GM10248 (cell line): ENCODE measurements around the gene MRPL2.

Source experiments
- CTCF ChIA-PET: fragments of 300-600 bp; sonication (Branson Sonifier 250); formaldehyde crosslinking; extraction: SDS; loops from one replicate; lab custom pipeline; 2021; ENCODE audit warnings: antibody characterized with exemption; lab: Yijun Ruan, JAX
- POLR2A ChIA-PET: fragments of 350-650 bp; sonication (Branson Sonifier 250); formaldehyde crosslinking; extraction: SDS; loops from one replicate; lab custom pipeline; 2020; ENCODE audit warnings: antibody characterized with exemption; lab: Yijun Ruan, JAX
- DNase-seq: peaks from one replicate; pipeline ENCODE4 v3.0.0; 2012; ENCODE audit errors: extremely low spot score
- TF ChIP-seq, protein P1 (sequence below): IDR thresholded peaks from 2 replicates; pipeline ENCODE4 v1.5.1; 2012; ENCODE audit warnings: mild to moderate bottlenecking, low read depth; ENCODE audit errors: extremely low read depth, missing control alignments, control extremely low read depth

MRPL2 gene

DNA sequence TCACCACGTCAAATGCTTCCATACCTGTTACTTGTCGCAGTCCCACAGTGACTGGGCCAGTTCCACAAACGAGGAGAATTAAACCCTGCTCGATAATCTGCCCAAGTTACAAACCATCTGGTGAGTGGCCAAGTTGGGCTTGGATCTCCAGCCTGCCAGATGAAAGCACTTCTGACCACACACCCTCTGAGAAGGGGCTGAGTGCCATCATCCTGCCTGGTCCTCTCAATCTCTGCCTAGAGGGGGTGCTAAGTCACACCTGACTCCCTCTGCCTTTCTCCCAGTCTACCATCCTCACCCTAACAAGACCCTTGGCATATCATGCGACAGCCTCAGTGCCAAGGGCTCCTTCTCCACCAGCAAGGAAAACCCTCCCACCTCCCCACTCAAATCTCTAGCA lies 22.0 kb downstream of the MRPL2 start:
- CTCF ChIA-PET, result interaction anchor here (2.7 kb wide), 1 partner anchor 106 kb away, joined by 8 read pairs; no protein-coding TSS in a partner anchor
- POLR2A ChIA-PET, result interaction anchor here (0.6 kb wide), 1 partner anchor 14 kb away, joined by 4 read pairs; no protein-coding TSS in a partner anchor
- TF ChIP-seq, protein P1, sequence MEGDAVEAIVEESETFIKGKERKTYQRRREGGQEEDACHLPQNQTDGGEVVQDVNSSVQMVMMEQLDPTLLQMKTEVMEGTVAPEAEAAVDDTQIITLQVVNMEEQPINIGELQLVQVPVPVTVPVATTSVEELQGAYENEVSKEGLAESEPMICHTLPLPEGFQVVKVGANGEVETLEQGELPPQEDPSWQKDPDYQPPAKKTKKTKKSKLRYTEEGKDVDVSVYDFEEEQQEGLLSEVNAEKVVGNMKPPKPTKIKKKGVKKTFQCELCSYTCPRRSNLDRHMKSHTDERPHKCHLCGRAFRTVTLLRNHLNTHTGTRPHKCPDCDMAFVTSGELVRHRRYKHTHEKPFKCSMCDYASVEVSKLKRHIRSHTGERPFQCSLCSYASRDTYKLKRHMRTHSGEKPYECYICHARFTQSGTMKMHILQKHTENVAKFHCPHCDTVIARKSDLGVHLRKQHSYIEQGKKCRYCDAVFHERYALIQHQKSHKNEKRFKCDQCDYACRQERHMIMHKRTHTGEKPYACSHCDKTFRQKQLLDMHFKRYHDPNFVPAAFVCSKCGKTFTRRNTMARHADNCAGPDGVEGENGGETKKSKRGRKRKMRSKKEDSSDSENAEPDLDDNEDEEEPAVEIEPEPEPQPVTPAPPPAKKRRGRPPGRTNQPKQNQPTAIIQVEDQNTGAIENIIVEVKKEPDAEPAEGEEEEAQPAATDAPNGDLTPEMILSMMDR, result no peak
- no peak for DNase-seq

DNA sequence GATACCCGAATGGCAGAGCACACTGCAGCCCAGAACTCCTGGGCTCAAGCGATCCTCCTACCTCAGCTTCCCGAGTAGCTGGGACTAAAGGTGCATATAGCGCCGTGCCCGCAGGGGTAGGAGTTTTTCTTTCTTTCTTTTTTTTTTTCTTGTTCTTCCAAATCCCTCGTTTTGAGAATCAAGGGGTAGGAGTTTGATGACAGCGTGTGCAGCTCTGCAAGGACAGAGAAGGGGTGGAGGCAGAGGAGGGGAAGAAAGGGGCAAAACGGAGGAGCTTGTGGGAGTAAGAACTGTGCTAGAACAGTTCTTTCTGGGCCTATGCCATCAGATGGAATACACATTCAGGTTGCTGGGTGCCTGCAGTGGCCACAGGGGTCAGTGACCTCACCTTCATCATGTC lies 22.5 kb downstream of the MRPL2 start:
- no peak for DNase-seq
- ChIA-PET POLR2A (no interaction called here), CTCF (interaction anchor here (2.7 kb wide), 1 partner anchor 107 kb away, joined by 8 read pairs; no protein-coding TSS in a partner anchor)
- TF ChIP-seq, protein P1, result no peak

DNA sequence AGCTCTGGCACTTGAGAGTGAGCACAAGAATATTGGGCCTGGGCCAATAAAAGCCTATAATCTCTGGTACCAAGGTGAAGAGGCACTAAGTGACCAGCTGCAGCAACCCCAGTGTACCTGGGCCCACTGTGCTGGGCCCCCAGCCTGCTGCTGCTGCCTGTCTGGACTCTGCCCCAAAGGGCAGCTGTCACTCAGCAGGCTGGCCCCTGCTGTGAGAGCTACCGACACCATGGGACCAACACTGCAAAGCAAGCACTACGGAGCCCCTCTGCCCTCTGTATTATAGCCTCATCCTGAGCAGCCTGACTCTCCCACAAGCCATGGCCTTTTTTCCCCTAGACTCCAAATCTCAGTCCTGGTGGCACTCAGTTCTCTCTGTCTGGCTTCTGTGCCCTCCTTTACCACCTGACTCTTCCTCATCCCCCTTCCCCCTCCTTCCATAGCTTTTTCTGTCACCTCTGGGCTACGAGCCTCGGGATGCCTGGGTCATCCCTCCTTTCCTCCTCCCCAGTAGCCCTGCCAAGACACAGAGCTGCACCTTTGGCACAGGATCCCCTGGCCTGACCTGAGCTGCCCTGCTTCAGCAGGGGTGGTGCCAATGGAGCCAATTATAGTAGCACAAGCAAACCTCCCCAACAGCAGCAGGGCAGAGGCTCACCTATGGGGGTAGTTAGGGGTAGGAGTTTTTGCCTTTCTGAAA lies 23.6 kb downstream of the MRPL2 start:
- CTCF ChIA-PET, result interaction anchor here (1.0 to 2.7 kb wide), 3 partner anchors 9 to 156 kb away, joined by 3 to 8 read pairs (median 4); partner anchors contain the start of gene RPL7L1
- no peak for DNase-seq
- POLR2A ChIA-PET, result interaction anchor here (0.5 to 0.6 kb wide), 2 partner anchors 38 to 240 kb away, joined by 3 to 4 read pairs; no protein-coding TSS in a partner anchor
- TF ChIP-seq, protein P1, result no peak

DNA sequence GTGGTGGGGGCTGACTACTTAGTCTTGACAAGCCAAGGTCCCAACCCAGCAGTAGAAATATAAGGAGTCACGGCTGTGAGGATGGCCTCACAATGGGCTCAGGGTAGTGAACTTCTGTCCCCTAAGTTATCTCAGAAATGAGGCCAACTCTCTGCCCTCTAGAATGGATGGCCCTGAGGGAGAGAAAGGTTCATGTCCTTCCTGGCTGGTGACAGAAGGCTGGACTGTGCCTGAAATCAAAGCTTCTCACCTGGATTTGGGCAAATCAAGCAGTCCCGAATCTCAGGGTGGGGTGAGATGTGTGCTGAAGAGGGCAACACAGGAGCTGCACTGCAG lies 25.1 kb downstream of the MRPL2 start:
- TF ChIP-seq, protein P1, result no peak
- DNase-seq, result no peak
- ChIA-PET POLR2A (interaction anchor here (1.6 kb wide), 1 partner anchor 20 kb away, joined by 10 read pairs; the partner anchor contains the start of gene KLHDC3), CTCF (interaction anchor here (1.0 to 1.4 kb wide), 4 partner anchors 11 to 139 kb away, joined by 3 to 4 read pairs (median 3); partner anchors contain the start of genes KLC4 and MRPL2)

DNA sequence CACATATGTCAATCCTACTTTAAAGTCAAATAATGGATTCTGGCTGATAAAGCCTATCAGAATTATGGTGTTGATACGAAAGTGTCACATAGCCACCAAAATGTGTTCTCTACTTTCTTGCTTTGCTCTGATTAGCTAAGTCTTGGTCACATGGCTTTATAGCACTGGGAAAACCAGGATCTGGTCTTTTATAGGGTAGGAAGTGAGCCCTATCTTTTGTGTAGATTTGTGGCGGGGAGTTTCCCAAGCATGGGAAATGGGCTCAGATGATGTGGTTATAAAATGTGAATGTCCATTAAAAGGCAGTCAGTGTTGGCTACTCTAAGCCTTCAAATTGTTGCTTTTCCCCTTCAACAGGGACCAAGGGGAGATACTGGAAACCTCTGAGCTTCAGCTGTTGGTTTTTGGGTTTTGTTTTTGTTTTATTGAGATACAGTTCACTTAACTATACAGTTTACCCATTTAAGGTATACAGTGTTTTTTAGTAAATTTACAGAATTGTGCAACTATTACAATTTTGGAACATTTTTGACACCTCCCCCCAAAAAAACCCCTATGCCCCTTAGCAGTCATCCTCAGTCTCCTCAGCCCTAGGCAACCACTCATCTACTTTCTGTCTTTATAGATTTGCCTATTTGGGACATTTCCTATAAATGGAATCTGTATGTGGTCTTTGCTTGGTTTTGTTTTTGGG lies 25.6 kb downstream of the MRPL2 start:
- TF ChIP-seq, protein P1, result no peak
- POLR2A ChIA-PET, result interaction anchor here (1.6 kb wide), 1 partner anchor 19 kb away, joined by 10 read pairs; the partner anchor contains the start of gene KLHDC3
- DNase-seq, result no peak
- CTCF ChIA-PET, result interaction anchor here (1.0 to 1.4 kb wide), 3 partner anchors 26 to 138 kb away, joined by 3 read pairs; partner anchors contain the start of genes KLC4 and MRPL2

DNA sequence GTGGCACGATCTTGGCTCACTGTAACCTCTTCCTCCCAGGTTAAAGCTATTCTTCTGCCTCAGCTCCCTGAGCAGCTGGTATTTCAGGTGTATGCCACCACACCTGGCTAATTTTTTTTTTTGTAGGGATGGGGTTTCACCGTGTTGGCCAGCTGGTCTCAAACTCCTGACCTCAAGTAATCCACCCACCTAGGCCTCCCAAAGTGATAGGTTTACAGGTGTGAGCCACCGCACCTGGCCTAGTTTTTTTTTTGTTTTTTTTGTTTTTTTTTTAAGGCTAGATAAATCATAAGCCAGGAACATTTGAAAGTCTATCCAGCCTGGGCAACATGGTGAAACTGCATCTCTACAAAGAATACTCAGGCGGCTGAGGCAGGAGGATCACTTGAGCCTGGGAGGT lies 26.9 kb downstream of the MRPL2 start:
- TF ChIP-seq, protein P1, result no peak
- DNase-seq, result no peak
- ChIA-PET POLR2A (no interaction called here), CTCF (no interaction called here)
